Measurements from ENCODE around the gene OR5C1.
A peak's percentile ranks its signal among the peaks of the same experiment; 100 is the strongest.
"Not testable (repeated sequence)": the region's sequence is repeated elsewhere in the genome, so short reads cannot be mapped to it uniquely, and the experiment has no call there.

OR5C1 gene

DNA sequence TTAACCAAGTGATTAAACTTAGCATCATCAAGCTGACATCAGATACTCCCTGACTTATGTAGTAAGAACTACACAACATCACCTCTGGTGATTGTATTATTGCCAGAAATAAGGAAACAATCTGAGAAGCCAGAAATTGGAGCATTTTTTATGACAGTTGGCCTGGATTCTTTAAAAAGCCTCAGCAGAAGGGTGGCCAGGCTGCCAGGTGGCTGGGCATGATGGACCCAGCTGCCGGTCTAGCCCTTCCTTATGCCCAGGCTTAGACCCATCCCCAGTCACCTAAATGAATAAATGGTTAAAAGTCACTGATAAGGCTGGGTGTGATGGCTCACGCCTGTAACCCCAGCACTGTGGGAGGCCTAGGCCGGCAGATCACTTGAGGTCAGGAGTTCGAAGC is 24.0 kb downstream of the OR5C1 start:
- no peak for DNase-seq

DNA sequence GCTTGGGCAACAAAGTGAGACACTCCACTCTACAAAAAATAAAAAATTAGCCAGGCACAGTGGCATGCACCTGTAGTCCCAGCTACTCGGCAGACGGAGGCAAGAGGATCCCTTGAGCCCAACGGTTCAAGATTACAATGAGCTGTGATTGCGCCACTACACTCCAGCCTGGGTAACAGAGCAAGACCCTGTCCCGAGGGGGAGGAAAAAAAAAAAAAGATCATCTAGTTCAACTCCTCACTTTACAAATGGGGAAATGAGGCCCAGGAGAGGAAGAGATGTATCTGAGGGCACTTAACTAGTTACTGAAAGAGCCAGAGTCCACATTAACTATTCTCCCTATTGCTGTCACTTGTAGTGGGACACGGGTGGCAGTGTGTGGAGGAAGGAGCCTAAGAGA is 25.8 kb downstream of the OR5C1 start:
- DNase-seq, result no peak

GRCh38 chr9:122815544-122815943 is 26.8 kb downstream of the OR5C1 start:
- DNase-seq, result no peak

DNA sequence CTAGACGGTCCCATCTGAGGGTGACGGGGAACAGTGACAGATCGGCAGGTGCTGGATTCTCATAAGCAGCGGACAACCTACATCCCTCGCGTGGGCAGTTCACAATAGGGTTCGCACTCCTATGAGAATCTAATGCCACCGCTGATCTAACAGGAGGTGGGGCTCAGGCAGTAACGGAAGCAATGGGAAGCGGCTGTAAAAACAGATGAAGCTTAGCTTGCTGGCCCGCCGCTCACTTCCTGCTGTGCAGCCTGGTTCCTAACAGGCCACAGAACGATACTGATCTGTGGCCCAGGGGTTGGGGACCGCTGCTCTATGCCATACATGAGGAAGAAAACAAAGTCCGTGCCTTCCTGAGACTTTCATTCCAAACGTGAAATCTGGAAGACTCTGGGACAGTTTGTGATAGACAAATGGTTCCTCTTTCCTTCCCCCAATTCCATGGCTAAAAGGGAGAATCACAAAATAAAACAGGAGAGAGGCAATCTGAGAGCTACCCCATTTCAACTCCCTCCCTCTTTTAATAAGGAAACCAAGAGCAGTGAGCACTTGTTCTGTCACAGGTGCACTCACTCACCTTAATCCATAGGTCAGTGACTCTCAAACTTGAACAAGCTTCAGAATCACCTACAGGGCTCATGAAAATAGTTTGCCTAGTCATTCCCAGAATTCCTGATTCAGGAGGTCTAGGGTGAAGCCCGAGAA is 27.6 kb downstream of the OR5C1 start:
- DNase-seq, result no peak

- no peak for DNase-seq
Observed at GRCh38 chr9:122819326-122819725, 30.6 kb downstream of the OR5C1 start.

- DNase-seq, result peak; percentile 29
Observed at GRCh38 chr9:122819791-122820489, 31.2 kb downstream of the OR5C1 start.

DNA sequence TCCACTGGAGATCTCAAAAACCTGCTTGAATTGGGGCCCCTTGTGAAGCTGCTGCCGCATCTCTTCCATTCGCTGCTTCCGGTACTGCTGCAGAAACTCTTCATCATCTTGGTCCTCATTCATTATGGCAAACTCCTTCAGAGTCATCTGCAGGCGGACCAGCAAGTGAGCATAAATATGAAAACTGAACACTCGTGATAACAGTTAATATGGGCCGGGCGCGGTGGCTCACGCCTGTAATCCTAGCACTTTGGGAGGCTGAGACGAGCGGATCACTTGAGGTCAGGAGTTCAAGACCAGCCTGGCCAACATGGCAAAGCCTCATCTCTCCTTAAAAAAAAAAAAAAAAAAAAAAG is 31.7 kb downstream of the OR5C1 start:
- DNase-seq, result no peak

GRCh38 chr9:122821278-122821943 is 32.7 kb downstream of the OR5C1 start:
- DNase-seq, result no peak

DNA sequence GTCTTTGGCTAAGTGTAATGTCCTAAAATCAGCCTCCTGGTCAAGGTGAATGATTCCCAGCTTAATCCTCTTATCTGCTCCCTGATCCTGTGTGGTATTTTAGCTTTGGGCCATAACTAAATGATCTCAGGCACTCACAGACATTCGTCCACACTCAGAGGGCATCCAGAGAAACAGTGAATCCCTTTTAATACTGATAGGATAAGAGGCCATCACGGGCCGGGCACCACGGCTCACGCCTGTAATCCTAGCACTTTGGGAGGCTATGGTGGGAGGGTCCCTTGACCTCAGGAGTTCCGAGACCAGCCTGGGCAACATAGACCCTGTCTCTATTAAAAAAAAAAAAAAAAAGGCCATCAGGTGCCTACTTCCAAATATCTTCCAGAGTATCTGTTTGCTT is 33.3 kb downstream of the OR5C1 start:
- no peak for DNase-seq

DNA sequence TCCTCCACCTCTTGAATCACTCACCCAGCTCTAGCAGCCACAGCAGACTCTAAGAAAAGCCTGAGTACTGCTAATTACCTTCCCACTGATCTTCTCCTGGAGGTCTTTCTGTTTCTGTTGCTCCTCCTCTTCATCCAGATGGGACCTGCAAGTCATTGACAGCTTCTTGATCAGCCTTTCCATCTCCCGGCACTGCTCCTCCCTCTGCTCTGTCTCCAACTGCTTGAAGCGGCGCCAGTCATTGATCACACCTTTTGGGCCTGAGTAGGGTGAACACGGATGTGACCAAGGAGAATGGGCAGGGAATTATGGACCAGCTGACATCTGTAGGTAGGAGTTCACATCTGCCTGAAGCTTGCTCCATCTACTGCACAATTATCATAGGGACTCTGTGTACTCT is 34.2 kb downstream of the OR5C1 start:
- DNase-seq, result no peak

DNA sequence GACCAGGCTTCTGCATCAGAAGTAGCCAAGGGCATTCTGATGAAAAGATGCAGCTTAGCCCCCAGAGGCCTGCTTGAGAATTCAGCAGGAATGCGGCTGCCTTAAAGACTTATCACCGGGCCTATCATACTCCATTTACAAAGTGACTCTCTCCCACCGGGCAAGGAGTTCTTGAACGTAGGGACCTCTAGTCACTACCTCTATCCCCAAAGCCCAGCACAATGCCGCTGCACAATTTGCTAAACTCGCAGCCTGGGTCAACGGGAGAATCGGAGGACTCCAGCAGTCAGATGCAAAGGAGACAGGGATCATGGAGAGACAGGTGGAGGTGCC is 39.0 kb downstream of the OR5C1 start:
- no peak for DNase-seq

DNA sequence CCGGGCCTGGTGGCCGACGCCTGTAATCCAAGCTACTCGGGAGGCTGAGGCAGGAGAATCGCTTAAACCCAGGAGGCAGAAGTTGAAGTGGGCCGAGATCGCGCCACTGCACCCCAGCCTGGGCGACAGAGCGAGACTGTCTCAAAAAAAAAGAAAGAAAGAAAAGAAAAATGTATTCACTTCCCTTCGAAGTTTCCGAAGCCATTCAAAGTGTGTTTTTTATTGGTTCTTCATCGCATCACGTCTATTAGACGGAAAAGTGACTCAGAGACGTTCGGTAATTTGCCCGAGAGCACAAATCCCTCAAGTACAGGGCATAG is 40.2 kb downstream of the OR5C1 start:
- DNase-seq, result not testable (repeated sequence)

GRCh38 chr9:122832194-122832593 is 43.5 kb downstream of the OR5C1 start:
- DNase-seq, result no peak

GRCh38 chr9:122835313-122835731 is 46.6 kb downstream of the OR5C1 start:
- DNase-seq, result no peak

DNA sequence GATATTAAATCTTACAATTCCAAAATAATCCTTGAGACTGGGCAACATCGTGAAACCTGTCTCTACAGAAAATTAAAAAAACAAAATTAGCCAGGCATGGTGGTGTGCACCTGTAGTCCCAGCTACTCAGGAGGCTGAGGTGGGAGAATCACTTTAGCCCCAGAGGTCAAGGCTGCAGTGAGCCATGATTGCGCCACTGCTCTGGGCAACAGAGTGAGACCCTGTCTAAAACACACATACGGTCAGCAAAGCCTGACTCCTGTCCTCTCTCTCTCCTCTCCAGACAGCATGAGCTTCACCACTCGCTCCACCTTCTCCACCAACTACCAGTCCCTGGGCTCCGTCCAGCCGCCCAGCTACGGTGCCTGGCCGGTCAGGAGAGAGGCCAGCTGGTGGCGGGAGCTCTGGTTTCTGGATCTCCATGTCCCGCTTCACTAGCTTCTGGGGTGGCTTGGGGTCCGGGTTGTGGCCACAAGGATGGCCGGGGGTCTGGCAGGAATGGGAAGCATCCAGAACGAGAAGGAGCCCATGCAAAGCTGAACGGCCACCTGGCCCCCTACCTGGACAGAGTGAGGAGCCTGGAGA is 48.6 kb downstream of the OR5C1 start:
- DNase-seq, result no peak

- not testable (repeated sequence) for DNase-seq
Observed at GRCh38 chr9:122838441-122838840, 49.7 kb downstream of the OR5C1 start.

All from NCI-H2029 treated with DMSO at 0.1 percent for 48 hours (cell line).